ENCODE results near the gene H2AZ2.
"Not testable (repeated sequence)": the region's sequence is repeated elsewhere in the genome, so short reads cannot be mapped to it uniquely, and the experiment has no call there.

Gene H2AZ2

DNA sequence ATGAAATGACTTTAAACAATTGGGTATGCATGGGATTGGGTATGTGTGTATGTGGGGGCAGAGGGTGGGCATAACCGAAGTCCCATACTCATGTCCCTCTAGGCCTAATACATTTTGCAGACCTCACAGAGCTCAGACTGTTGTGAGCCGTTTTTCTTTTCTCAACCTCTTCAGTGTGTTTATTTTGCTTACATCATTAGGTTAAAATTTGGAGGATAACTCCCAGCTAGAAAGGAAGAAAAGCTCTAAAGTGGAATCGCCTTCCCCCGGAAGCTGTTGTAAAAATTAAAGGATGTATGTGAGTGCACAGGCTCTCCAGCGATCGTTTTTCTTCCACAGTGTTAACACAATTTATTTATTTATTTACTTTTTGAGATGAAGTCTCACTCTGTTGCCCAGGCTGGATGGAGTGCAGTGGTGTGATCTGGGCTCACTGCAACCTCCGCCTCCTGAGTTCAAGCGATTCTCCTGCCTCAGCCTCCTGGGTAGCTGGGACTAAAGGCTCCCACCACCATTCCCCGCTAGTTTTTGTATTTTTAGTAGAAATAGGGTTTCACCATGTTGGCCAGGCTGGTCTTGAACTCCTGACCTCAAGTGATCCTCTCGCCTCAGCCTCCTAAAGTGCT lies 1.5 kb upstream of the H2AZ2 start:
- Histone ChIP-seq H3K27me3 (ENCODE audit: insufficient read depth, poor library complexity, severe bottlenecking) (no peaks in the 10 kb centered on the region), H3K27ac (replicated peaks) (peak overlapping the region; percentile 98), H3K4me3 (replicated peaks; ENCODE audit: insufficient read depth, low read length) (no peak overlapping the region)
- TF ChIP-seq SPI1 (IDR thresholded peaks at IDR 0.05; ENCODE audit: borderline replicate concordance, low read depth): no peak
- TF ChIP-seq GABPA (IDR thresholded peaks at IDR 0.05; ENCODE audit: low read depth): no peak
- TF ChIP-seq, protein P1, sequence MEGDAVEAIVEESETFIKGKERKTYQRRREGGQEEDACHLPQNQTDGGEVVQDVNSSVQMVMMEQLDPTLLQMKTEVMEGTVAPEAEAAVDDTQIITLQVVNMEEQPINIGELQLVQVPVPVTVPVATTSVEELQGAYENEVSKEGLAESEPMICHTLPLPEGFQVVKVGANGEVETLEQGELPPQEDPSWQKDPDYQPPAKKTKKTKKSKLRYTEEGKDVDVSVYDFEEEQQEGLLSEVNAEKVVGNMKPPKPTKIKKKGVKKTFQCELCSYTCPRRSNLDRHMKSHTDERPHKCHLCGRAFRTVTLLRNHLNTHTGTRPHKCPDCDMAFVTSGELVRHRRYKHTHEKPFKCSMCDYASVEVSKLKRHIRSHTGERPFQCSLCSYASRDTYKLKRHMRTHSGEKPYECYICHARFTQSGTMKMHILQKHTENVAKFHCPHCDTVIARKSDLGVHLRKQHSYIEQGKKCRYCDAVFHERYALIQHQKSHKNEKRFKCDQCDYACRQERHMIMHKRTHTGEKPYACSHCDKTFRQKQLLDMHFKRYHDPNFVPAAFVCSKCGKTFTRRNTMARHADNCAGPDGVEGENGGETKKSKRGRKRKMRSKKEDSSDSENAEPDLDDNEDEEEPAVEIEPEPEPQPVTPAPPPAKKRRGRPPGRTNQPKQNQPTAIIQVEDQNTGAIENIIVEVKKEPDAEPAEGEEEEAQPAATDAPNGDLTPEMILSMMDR (IDR thresholded peaks at IDR 0.05; ENCODE audit: insufficient read depth, low read length): no peak
- TF ChIP-seq, protein P2, sequence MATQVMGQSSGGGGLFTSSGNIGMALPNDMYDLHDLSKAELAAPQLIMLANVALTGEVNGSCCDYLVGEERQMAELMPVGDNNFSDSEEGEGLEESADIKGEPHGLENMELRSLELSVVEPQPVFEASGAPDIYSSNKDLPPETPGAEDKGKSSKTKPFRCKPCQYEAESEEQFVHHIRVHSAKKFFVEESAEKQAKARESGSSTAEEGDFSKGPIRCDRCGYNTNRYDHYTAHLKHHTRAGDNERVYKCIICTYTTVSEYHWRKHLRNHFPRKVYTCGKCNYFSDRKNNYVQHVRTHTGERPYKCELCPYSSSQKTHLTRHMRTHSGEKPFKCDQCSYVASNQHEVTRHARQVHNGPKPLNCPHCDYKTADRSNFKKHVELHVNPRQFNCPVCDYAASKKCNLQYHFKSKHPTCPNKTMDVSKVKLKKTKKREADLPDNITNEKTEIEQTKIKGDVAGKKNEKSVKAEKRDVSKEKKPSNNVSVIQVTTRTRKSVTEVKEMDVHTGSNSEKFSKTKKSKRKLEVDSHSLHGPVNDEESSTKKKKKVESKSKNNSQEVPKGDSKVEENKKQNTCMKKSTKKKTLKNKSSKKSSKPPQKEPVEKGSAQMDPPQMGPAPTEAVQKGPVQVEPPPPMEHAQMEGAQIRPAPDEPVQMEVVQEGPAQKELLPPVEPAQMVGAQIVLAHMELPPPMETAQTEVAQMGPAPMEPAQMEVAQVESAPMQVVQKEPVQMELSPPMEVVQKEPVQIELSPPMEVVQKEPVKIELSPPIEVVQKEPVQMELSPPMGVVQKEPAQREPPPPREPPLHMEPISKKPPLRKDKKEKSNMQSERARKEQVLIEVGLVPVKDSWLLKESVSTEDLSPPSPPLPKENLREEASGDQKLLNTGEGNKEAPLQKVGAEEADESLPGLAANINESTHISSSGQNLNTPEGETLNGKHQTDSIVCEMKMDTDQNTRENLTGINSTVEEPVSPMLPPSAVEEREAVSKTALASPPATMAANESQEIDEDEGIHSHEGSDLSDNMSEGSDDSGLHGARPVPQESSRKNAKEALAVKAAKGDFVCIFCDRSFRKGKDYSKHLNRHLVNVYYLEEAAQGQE (IDR thresholded peaks at IDR 0.05; ENCODE audit: insufficient replicate concordance, low read depth): no peak
- no peak; the same call in 1 of the 2 replicates for TF ChIP-seq POLR2AphosphoS5 (IDR thresholded peaks at IDR 0.05; ENCODE audit: low read depth)
- DNase-seq (ENCODE audit: low read depth in 1 of 2, low spot score in 1 of 2): no peak

DNA sequence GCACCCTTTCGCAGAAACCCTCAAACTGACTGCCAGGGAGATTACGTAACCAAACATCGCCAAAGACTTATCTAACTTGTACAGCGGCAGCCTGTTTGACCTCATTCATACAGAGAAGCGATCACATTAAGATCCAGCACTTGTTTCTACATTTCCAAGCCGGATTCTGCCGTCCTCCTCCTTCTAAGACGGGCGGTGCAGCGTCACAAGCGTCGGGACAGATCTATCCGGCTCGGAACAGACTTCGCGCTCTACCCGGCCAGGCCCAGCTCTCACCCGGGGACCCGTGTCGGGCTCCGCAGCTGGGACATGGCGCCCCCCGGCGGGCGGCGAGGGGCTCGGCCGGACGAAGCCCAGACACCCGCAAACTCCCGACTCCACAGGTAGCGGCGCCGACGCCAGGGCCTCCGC lies 373 bp downstream of the H2AZ2 start:
- TF ChIP-seq, protein P1 (IDR thresholded peaks at IDR 0.05; ENCODE audit: insufficient read depth, low read length): peak; percentile 56
- TF ChIP-seq SPI1 (IDR thresholded peaks at IDR 0.05; ENCODE audit: borderline replicate concordance, low read depth): no peak
- 0 out of 2 replicates have a peak, but pooled peaks have one; percentile 19 for TF ChIP-seq POLR2AphosphoS5 (IDR thresholded peaks at IDR 0.05; ENCODE audit: low read depth)
- TF ChIP-seq GABPA (IDR thresholded peaks at IDR 0.05; ENCODE audit: low read depth): no peak
- Histone ChIP-seq H3K27me3 (ENCODE audit: insufficient read depth, poor library complexity, severe bottlenecking) (no peaks in the 10 kb centered on the region), H3K27ac (replicated peaks) (peak overlapping the region; percentile 85), H3K4me3 (replicated peaks; ENCODE audit: insufficient read depth, low read length) (peak overlapping the region; percentile 43)
- peak in 1 of 2 experiments; percentile 87 for DNase-seq (ENCODE audit: low read depth in 1 of 2, low spot score in 1 of 2)

DNA sequence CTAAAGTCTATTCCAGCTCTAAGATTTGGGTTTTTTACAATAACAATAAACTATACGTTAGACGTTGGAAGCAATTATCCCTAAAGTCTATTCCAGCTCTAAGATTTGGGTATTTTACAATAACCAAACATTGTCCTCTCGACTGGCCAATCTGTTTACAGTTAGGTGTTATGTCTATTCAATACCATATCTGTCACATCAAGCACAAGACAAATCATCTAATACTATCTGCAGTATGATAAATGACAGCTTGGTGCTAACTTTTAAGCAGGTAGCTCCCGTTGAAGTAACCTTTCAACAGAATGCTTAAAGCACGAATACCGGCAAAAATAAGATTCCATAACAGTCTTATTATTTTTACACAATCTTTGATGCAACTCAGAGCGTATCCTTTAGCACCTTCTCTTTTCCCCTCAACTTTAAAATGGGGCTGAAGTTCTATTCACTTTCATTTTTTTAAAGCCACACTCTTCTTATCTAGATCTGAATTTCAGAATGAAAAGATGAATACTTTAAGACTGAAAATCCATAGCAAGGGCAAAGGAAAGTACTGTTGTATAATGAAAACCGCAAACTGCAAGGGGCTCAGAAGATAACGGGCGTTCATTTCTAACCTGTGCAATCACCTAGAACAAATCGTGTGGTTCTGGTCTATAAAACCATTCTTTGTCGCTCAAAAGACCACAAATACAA lies 925 bp downstream of the H2AZ2 start:
- DNase-seq (ENCODE audit: low read depth in 1 of 2, low spot score in 1 of 2): no peak
- H3K4me3 ChIP-seq (replicated peaks; ENCODE audit: insufficient read depth, low read length): peak overlapping the region; percentile 43
- TF ChIP-seq, protein P2 (IDR thresholded peaks at IDR 0.05; ENCODE audit: insufficient replicate concordance, low read depth): no peak
- TF ChIP-seq, protein P1 (IDR thresholded peaks at IDR 0.05; ENCODE audit: insufficient read depth, low read length): no peak
- TF ChIP-seq POLR2AphosphoS5 (IDR thresholded peaks at IDR 0.05; ENCODE audit: low read depth) (no peak), GABPA (IDR thresholded peaks at IDR 0.05; ENCODE audit: low read depth) (no peak), SPI1 (IDR thresholded peaks at IDR 0.05; ENCODE audit: borderline replicate concordance, low read depth) (no peak)
- peak overlapping the region; percentile 85 for H3K27ac ChIP-seq (replicated peaks)
- no peaks in the 10 kb centered on the region for H3K27me3 ChIP-seq (ENCODE audit: insufficient read depth, poor library complexity, severe bottlenecking)

DNA sequence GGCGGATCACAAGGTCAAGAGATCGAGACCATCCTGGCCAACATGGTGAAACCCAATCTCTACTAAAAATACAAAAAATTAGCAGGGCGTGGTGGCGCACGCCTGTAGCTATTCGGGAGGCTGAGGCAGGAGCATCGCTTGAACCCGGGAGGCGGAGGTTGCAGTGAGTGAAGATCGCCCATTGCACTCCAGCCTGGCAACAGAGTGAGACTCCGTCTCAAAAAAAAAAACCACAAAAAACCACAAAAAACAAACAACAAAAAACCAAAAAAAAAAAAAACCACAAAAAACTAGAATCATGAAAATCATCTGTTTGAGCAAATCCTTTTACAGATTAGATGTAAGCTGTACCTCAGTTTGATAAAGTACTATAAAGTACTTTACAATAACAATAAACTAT lies 1.5 kb downstream of the H2AZ2 start:
- Histone ChIP-seq H3K4me3 (replicated peaks; ENCODE audit: insufficient read depth, low read length) (peak overlapping the region; percentile 43), H3K27ac (replicated peaks) (peak overlapping the region; percentile 85)
- H3K27me3 ChIP-seq (ENCODE audit: insufficient read depth, poor library complexity, severe bottlenecking); DNase-seq (ENCODE audit: low read depth in 1 of 2, low spot score in 1 of 2): not testable (repeated sequence)

All from HL-60 (cell line).